Endothelial cell of umbilical vein (primary cell): ENCODE measurements around the gene RGS21.

Source experiments
- CTCF ChIP-seq, 2 donors: IDR thresholded peaks; 1 replicate in 1 of 2; 2 replicates in 1 of 2; pipeline ENCODE4 v1.5.1; 2011; ENCODE audit warnings: low read length in 2 of 2, mild to moderate bottlenecking in 2 of 2, moderate library complexity in 2 of 2, control low read depth in 1 of 2, inconsistent platforms in 1 of 2, low read depth in 1 of 2; ENCODE audit not compliant: insufficient read depth in 1 of 2; ENCODE audit errors: extremely low read depth in 1 of 2
- EZH2 ChIP-seq: IDR thresholded peaks from 2 replicates; pipeline ENCODE4 v1.6.1; 2012; ENCODE audit warnings: borderline replicate concordance, low read depth, mild to moderate bottlenecking, moderate library complexity, low read length, inconsistent platforms; ENCODE audit not compliant: severe bottlenecking
- GATA2 ChIP-seq: IDR thresholded peaks from 2 replicates; pipeline ENCODE4 v1.7.0; 2011; ENCODE audit warnings: low read depth, mild to moderate bottlenecking, moderate library complexity, mixed read lengths, low read length; ENCODE audit not compliant: insufficient read length, insufficient read depth

GRCh38 chr1:192367436-192367835 lies 50.6 kb downstream of the RGS21 start:
- TF ChIP-seq CTCF (IDR thresholded peaks at IDR 0.05; ENCODE audit: extremely low read depth in 1 of 2, insufficient read depth in 1 of 2, low read depth in 1 of 2, low read length in 2 of 2) = no peak
- TF ChIP-seq GATA2 = no peak
- TF ChIP-seq EZH2 = no peak
